HG03354 (cell line): ENCODE data around the gene BTBD6.
"Not testable (repeated sequence)": the region's sequence is repeated elsewhere in the genome, so short reads cannot be mapped to it uniquely, and the experiment has no call there.

Experiments
- ATAC-seq: cut with Tn5 transposase; IDR thresholded peaks from one replicate; pipeline ENCODE4 v1.9.1; 2021; ENCODE audit warnings: mild to moderate bottlenecking; ENCODE audit not compliant: unreplicated experiment, poor library complexity, severe bottlenecking

Gene BTBD6

GRCh38 chr14:105260959-105261358, 12.6 kb downstream of the BTBD6 start:
- no peak for ATAC-seq

GRCh38 chr14:105261781-105262180, 13.4 kb downstream of the BTBD6 start:
- no peak for ATAC-seq

- no peak for ATAC-seq
These were observed 19.7 kb downstream of the BTBD6 start for GRCh38 chr14:105267820-105268548.

GRCh38 chr14:105268736-105269354, 20.5 kb downstream of the BTBD6 start:
- ATAC-seq: no peak

- no peak for ATAC-seq
These were observed 21.1 kb downstream of the BTBD6 start for GRCh38 chr14:105269405-105269804.

GRCh38 chr14:105271224-105271890, 23.0 kb downstream of the BTBD6 start:
- ATAC-seq: no peak

- no peak for ATAC-seq
These were observed 24.3 kb downstream of the BTBD6 start for GRCh38 chr14:105272623-105273022.

- ATAC-seq: no peak
These were observed 24.7 kb downstream of the BTBD6 start for GRCh38 chr14:105273062-105273461.

- no peak for ATAC-seq
These were observed 26.3 kb downstream of the BTBD6 start for GRCh38 chr14:105274637-105275036.

- no peak for ATAC-seq
These were observed 27.1 kb downstream of the BTBD6 start for GRCh38 chr14:105275267-105275946.

- ATAC-seq: not testable (repeated sequence)
These were observed 29.1 kb downstream of the BTBD6 start for GRCh38 chr14:105277448-105277847.

- no peak for ATAC-seq
These were observed 31.5 kb downstream of the BTBD6 start for GRCh38 chr14:105279642-105280361.

GRCh38 chr14:105280525-105280924, 32.2 kb downstream of the BTBD6 start:
- ATAC-seq: no peak

- no peak for ATAC-seq
These were observed 33.2 kb downstream of the BTBD6 start for GRCh38 chr14:105281371-105282097.

GRCh38 chr14:105282098-105282725, 33.9 kb downstream of the BTBD6 start:
- ATAC-seq: no peak

GRCh38 chr14:105283028-105283427, 34.7 kb downstream of the BTBD6 start:
- no peak for ATAC-seq

GRCh38 chr14:105283899-105284298, 35.6 kb downstream of the BTBD6 start:
- ATAC-seq: no peak

GRCh38 chr14:105285174-105285573, 36.8 kb downstream of the BTBD6 start:
- no peak for ATAC-seq

GRCh38 chr14:105286759-105287144, 38.4 kb downstream of the BTBD6 start:
- ATAC-seq: no peak
